Activated CD8-positive, alpha-beta memory T cell treated with anti-CD3 and anti-CD28 coated beads for 1 hour (primary cell): Measurements from ENCODE around the gene S1PR4.
"Not testable (repeated sequence)": the region's sequence is repeated elsewhere in the genome, so short reads cannot be mapped to it uniquely, and the experiment has no call there.

Source experiments
- DNase-seq, 2 donors: peaks; one replicate each; pipeline ENCODE4 v3.0.0-alpha.2; 2020; ENCODE audit warnings: low read depth in 1 of 2; ENCODE audit errors: extremely low read depth in 1 of 2

Gene S1PR4

GRCh38 chr19:3151563-3152418, 26.8 kb upstream of the S1PR4 start:
- no peak for DNase-seq

- DNase-seq = no peak
Observed at GRCh38 chr19:3152419-3152780, 26.2 kb upstream of the S1PR4 start.

- DNase-seq = no peak
Observed at GRCh38 chr19:3153286-3154230, 25.0 kb upstream of the S1PR4 start.

GRCh38 chr19:3154447-3154846, 24.1 kb upstream of the S1PR4 start:
- DNase-seq = not testable (repeated sequence)

DNA sequence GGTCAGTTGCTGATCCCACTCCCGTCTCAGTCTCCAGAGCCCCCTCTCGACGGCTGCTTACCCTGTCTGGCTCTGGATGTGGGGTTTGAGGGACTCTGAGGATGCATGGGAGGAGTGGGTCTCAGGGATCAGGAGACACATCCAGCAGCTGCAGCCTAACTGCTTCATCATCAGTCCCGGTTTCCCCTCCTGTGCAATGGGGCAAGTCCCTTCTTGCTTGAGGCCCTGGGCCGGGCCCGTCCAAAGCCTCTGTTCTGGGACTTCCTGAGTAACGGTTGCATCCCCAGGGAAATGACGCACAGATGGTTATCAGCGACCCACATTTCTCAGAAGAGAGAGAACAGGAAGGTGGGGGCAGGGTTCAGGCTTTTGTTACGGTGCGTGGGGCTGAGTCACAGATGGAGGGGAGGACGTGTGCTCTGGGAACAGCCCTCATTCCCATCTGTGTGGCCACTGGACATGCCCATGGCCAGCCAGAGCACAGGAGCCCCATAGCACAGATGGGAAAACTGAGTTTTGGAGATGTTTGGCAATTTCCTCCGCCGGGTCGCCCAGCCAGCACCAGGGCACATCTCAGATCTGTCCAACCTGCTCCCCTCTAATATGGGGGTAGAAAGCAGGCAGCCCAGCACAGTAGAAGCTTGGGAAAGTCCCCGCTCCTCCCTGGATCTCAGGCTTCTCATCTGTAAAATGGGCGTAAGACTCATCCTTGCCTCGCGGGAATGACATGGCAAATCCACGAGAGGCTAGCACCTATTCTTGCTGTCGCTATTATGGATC, 23.4 kb upstream of the S1PR4 start:
- peak; percentile 50 to 71 for DNase-seq

GRCh38 chr19:3157096-3157845, 21.3 kb upstream of the S1PR4 start:
- no peak for DNase-seq

DNA sequence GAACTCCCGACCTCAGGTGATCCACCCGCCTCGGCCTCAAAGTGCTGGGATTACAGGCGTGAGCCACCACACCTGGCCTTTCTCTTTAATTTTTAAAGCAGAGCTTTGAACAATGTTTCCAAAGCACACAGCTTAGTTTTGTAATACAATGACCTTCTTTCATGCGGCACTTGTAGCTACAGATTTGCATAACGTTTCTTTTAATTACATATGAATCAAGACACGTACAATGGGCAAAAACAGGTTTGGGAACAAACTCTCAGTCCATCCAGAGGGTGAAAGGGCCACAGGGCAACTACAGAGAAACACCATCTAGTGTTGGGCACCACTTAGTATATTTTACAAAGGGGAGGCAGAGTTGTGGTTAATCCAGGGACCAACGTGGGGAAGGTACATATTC, 19.0 kb upstream of the S1PR4 start:
- DNase-seq = no peak

- no peak for DNase-seq
Observed at GRCh38 chr19:3160219-3160618, 18.4 kb upstream of the S1PR4 start.

DNA sequence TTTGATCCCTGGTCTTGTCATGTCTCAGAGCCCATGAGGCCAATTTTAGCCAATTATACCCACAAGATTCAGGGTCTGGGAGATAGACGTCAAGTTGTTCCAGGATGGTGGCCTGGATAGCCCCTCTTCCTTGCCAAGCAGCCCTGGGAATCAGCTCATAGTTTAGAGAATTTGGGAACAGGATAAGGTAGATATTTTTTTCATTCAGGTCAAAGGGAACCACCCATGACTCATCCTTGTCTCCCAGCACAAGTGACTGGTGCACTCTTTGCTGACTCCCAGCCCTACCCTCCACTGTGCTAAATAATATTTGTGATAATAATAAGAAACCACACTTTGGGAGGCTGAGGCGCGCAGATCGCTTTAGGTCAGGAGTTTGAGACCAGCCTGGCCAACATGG, 17.1 kb upstream of the S1PR4 start:
- DNase-seq = no peak

- no peak for DNase-seq
Observed at GRCh38 chr19:3162418-3163229, 15.9 kb upstream of the S1PR4 start.

GRCh38 chr19:3163230-3163886, 15.2 kb upstream of the S1PR4 start:
- DNase-seq = peak; percentile 54 to 59

GRCh38 chr19:3163943-3164342, 14.6 kb upstream of the S1PR4 start:
- DNase-seq = no peak

- DNase-seq = no peak
Observed at GRCh38 chr19:3167533-3168272, 10.9 kb upstream of the S1PR4 start.

DNA sequence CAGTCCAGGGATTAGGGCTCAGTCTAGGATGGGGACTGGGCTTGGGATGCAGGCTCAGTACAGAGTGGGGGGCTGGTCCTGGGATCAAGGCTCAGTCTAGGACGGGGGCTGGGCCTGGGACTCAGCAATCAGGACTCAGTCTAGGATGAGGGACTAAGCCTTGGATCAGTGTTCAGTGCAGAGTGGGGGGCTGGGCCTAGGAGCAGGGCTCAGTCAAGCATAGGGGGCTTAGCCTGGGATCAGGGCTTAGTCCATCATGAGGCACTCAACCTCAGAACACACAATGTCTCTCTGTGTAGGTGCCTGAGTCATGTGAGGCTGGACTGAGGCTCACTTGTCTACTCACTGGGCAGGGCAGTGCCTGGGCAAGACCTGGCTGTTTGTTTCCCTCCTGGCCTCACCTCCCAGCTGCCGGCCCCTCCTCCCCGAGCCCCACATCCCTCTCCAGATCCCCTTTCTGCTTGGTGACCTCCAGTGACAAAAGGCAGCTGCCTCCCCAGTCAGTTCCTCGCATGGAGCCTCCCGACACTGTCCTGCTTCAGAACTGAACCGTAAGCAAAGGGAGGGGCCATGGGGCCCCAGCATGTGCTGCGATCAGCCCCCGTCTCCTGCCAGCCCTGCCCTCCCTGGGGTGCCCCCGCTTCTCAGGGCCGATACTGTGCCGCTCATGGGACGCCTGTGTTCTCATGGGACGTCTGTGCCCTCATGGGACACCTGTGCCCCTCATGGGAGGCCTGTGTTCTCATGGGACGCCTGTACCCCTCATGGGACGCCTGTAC, 6.5 kb upstream of the S1PR4 start:
- DNase-seq = no peak

DNA sequence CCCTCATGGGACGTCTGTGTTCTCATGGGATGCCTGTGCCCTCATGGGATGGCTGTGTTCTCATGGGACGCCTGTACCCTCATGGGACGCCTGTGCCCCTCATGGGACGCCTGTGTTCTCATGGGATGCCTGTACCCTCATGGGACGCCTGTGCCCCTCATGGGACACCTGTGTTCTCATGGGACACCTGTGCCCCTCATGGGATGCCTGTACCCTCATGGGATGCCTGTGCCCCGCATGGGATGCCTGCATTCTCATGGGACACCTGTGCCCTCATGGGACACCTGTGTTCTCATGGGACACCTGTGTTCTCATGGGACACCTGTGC, 5.9 kb upstream of the S1PR4 start:
- DNase-seq = not testable (repeated sequence)

DNA sequence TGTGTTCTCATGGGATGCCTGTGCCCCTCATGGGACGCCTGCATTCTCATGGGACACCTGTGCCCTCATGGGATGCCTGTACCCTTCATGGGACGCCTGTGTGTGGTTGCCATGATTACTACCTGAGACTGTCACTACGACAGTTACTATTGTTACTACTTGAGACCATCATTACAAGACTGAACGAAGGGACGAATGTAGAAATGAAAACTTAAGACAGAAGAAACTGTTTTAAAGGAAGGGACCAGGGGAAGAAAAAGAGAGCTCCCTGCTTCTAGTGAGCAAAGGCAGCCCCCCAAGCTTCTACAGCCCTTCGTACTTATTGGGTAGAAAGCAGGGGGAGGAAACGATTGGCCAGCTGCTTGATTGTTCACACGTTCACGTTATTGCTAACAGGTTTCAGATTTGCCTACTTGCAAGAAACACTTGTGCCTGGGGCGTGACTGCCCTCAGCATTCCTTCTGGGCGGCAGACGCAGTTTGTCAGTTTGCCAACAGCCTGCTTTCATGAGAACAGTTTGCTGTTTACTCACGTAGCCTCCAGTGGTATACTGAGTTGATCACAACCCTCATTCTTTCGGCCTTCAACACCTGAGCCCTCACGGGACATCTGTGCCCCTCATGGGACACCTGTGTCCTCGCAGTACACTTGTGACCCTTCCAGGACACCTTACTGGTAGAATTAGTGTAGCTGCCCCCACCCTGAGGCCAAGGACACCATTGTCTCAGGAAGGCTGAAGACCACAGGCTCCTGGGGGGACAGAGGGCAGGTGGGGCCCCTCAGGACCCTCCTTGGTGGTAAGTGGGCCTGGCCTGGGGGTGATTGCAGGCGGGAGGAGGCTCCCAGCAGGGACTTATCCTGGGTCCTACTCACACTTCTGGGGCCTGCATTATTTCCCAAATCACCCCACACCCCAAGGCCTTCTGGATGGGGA, 2.5 kb upstream of the S1PR4 start:
- DNase-seq = no peak
